ENCODE data around the gene NEURL2. TPM values are rescaled to one million over a fixed set of nuclear protein-coding genes. Genes with fewer than 3 reads are reported as not detected.

NEURL2 gene
- polyA plus RNA-seq, 1 donor: 15.6 TPM

GRCh38 chr20:45842169-45842812 is 48.7 kb downstream of the NEURL2 start:
- no peak for DNase-seq
- Histone ChIP-seq H3K4me1 (ENCODE audit: control insufficient read depth, insufficient read depth, low read length) (no peaks in the 10 kb centered on the region), H3K36me3 (ENCODE audit: control insufficient read depth, insufficient read depth, low read length) (peaks cover 69% of the 10 kb centered on the region), H3K9me3 (ENCODE audit: control insufficient read depth, low read depth, low read length) (no peaks in the 10 kb centered on the region), H3K4me3 (ENCODE audit: low read length) (no peak overlapping the region), H3K27me3 (ENCODE audit: control insufficient read depth, insufficient read depth, low read length) (no peaks in the 10 kb centered on the region), H3K27ac (ENCODE audit: low read length) (no peak overlapping the region)
- WGBS (ENCODE audit: insufficient coverage, low lambda C conversion rate): no CpG with 5 or more reads among the region's 5 CpGs

GRCh38 chr20:45841407-45842129 is 49.4 kb downstream of the NEURL2 start:
- WGBS (ENCODE audit: insufficient coverage, low lambda C conversion rate): no CpG with 5 or more reads among the region's 10 CpGs
- no peak for DNase-seq
- peaks cover 2% of the 10 kb centered on the region for H3K4me1 ChIP-seq (ENCODE audit: control insufficient read depth, insufficient read depth, low read length)
- H3K9me3 ChIP-seq (ENCODE audit: control insufficient read depth, low read depth, low read length): no peaks in the 10 kb centered on the region
- H3K27ac ChIP-seq (ENCODE audit: low read length): no peak overlapping the region
- H3K27me3 ChIP-seq (ENCODE audit: control insufficient read depth, insufficient read depth, low read length): no peaks in the 10 kb centered on the region
- H3K4me3 ChIP-seq (ENCODE audit: low read length): no peak overlapping the region
- H3K36me3 ChIP-seq (ENCODE audit: control insufficient read depth, insufficient read depth, low read length): peaks cover 62% of the 10 kb centered on the region

DNA sequence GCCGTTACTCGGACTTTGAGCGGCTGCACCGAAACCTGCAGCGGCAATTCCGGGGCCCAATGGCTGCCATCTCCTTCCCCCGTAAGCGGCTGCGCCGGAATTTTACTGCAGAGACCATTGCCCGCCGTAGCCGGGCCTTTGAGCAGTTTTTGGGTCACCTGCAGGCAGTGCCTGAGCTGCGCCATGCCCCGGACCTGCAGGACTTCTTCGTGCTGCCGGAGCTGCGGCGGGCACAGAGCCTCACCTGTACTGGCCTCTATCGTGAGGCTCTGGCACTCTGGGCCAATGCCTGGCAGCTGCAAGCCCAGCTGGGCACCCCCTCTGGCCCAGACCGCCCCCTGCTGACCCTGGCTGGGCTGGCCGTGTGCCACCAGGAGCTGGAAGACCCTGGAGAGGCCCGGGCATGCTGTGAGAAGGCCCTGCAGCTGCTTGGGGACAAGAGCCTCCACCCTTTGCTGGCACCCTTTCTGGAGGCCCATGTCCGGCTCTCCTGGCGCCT is 50.3 kb downstream of the NEURL2 start:
- Histone ChIP-seq H3K27ac (ENCODE audit: low read length) (no peak overlapping the region), H3K27me3 (ENCODE audit: control insufficient read depth, insufficient read depth, low read length) (no peaks in the 10 kb centered on the region), H3K4me3 (ENCODE audit: low read length) (no peak overlapping the region), H3K4me1 (ENCODE audit: control insufficient read depth, insufficient read depth, low read length) (peaks cover 4% of the 10 kb centered on the region), H3K36me3 (ENCODE audit: control insufficient read depth, insufficient read depth, low read length) (peaks cover 56% of the 10 kb centered on the region), H3K9me3 (ENCODE audit: control insufficient read depth, low read depth, low read length) (no peaks in the 10 kb centered on the region)
- WGBS (ENCODE audit: insufficient coverage, low lambda C conversion rate): no CpG with 5 or more reads among the region's 25 CpGs
- no peak for DNase-seq

Other genes starting within 250 kb of the NEURL2 start
- not detected for gene WFDC11, start 221.0 kb downstream of the NEURL2 start, polyA plus RNA-seq
- not detected for gene WFDC13, start 189.2 kb downstream of the NEURL2 start, polyA plus RNA-seq
- not detected for gene WFDC10B, start 186.2 kb downstream of the NEURL2 start, polyA plus RNA-seq
- not detected for gene SPINT4, start 168.9 kb downstream of the NEURL2 start, polyA plus RNA-seq
- 0.57 TPM for gene WFDC3, start 99.3 kb downstream of the NEURL2 start, polyA plus RNA-seq
- gene DNTTIP1, start 99.3 kb downstream of the NEURL2 start, polyA plus RNA-seq: 27.1 TPM
- gene UBE2C, start 78.6 kb downstream of the NEURL2 start, polyA plus RNA-seq: 35.6 TPM
- gene TNNC2, start 63.9 kb downstream of the NEURL2 start, polyA plus RNA-seq: 10.9 TPM
- gene SNX21, start 57.4 kb downstream of the NEURL2 start, polyA plus RNA-seq: 11.1 TPM
- gene ACOT8, start 33.8 kb downstream of the NEURL2 start, polyA plus RNA-seq: 26.5 TPM
- gene ZSWIM3, start 33.6 kb downstream of the NEURL2 start, polyA plus RNA-seq: 6.5 TPM
- gene ZSWIM1, start 10.0 kb downstream of the NEURL2 start, polyA plus RNA-seq: 17.3 TPM
- 17.3 TPM for gene SPATA25, start 3.6 kb downstream of the NEURL2 start, polyA plus RNA-seq
- gene CTSA, start 127 bp upstream of the NEURL2 start, polyA plus RNA-seq: 851 TPM
- gene PLTP, start 20.9 kb upstream of the NEURL2 start, polyA plus RNA-seq: 25.2 TPM
- 28.1 TPM for gene PCIF1, start 43.5 kb upstream of the NEURL2 start, polyA plus RNA-seq
- gene ZNF335, start 81.0 kb upstream of the NEURL2 start, polyA plus RNA-seq: 13.4 TPM
- gene MMP9, start 117.7 kb upstream of the NEURL2 start, polyA plus RNA-seq: 1.6 TPM
- gene SLC12A5, start 138.0 kb upstream of the NEURL2 start, polyA plus RNA-seq: 3.5 TPM
- gene NCOA5, start 198.8 kb upstream of the NEURL2 start, polyA plus RNA-seq: 38.9 TPM
- 2.8 TPM for gene CD40, start 227.1 kb upstream of the NEURL2 start, polyA plus RNA-seq

Measured in large intestine (tissue), 3 donors.